Brain microvascular endothelial cell (primary cell): ENCODE data around the gene NXPH1.

Experiments
- DNase-seq: peaks from one replicate; pipeline ENCODE4 v3.0.0-alpha.2; 2020
- H3K27ac ChIP-seq: fragments of 250-450 bp; sonication (Bioruptor Pico); 2 replicates; pipeline ENCODE4 v1.5.1; 2020; ENCODE audit warnings: mild to moderate bottlenecking, moderate library complexity
- H3K27me3 ChIP-seq: fragments of 250-450 bp; sonication (Bioruptor Pico); replicated peaks from 2 replicates; pipeline ENCODE4 v1.5.1; 2020; ENCODE audit warnings: mild to moderate bottlenecking
- H3K36me3 ChIP-seq: fragments of 250-450 bp; sonication (Bioruptor Pico); replicated peaks from 2 replicates; pipeline ENCODE4 v1.5.1; 2020; ENCODE audit warnings: mild to moderate bottlenecking
- H3K4me3 ChIP-seq: 2 replicates; pipeline ENCODE4 v1.5.1; 2011; ENCODE audit warnings: low read depth, mild to moderate bottlenecking, control low read depth, low read length, moderate library complexity
- CTCF ChIP-seq: IDR thresholded peaks from 2 replicates; pipeline ENCODE4 v1.5.1; 2011; ENCODE audit warnings: low read depth, mild to moderate bottlenecking, moderate library complexity, low read length, control low read depth, inconsistent platforms; ENCODE audit errors: missing control alignments
- in situ Hi-C: cut with HindIII; loops from 2 replicates; pipeline ENCODE4 v1.10.0; 2017; ENCODE audit warnings: low sequenced_read_pairs, low pct_ligation_motif_present

NXPH1 gene

GRCh38 chr7:8389593-8390261 lies 43.7 kb upstream of the NXPH1 start:
- no peak overlapping the region for H3K27ac ChIP-seq
- H3K27me3 ChIP-seq: no peaks in the 10 kb centered on the region
- in situ Hi-C loops: no loop called here
- no peak for DNase-seq
- H3K4me3 ChIP-seq: no peak overlapping the region
- no peaks in the 10 kb centered on the region for H3K36me3 ChIP-seq
- TF ChIP-seq CTCF: no peak

GRCh38 chr7:8390262-8390626 lies 43.2 kb upstream of the NXPH1 start:
- H3K4me3 ChIP-seq: no peak overlapping the region
- in situ Hi-C loops: no loop called here
- no peaks in the 10 kb centered on the region for H3K27me3 ChIP-seq
- no peak overlapping the region for H3K27ac ChIP-seq
- TF ChIP-seq CTCF: no peak
- no peak for DNase-seq
- H3K36me3 ChIP-seq: no peaks in the 10 kb centered on the region

- H3K27ac ChIP-seq: no peak overlapping the region
- no peak for DNase-seq
- in situ Hi-C loops: no loop called here
- H3K4me3 ChIP-seq: no peak overlapping the region
- no peaks in the 10 kb centered on the region for H3K27me3 ChIP-seq
- H3K36me3 ChIP-seq: no peaks in the 10 kb centered on the region
- TF ChIP-seq CTCF: no peak
These were observed 41.9 kb upstream of the NXPH1 start for GRCh38 chr7:8391353-8392062.

- no peak for DNase-seq
- in situ Hi-C loops: no loop called here
- no peaks in the 10 kb centered on the region for H3K27me3 ChIP-seq
- H3K36me3 ChIP-seq: no peaks in the 10 kb centered on the region
- TF ChIP-seq CTCF: no peak
- no peak overlapping the region for H3K4me3 ChIP-seq
- no peak overlapping the region for H3K27ac ChIP-seq
These were observed 37.1 kb upstream of the NXPH1 start for GRCh38 chr7:8396294-8396693.

GRCh38 chr7:8408871-8409270 lies 24.5 kb upstream of the NXPH1 start:
- Histone ChIP-seq H3K36me3 (no peaks in the 10 kb centered on the region), H3K27ac (no peak overlapping the region), H3K27me3 (no peaks in the 10 kb centered on the region), H3K4me3 (no peak overlapping the region)
- no peak for TF ChIP-seq CTCF
- in situ Hi-C loops: no loop called here
- DNase-seq: no peak
